HT-29 (cell line): ENCODE data around the gene CDKN2B-AS1. TPM values are rescaled to one million over a fixed set of nuclear protein-coding genes. Genes with fewer than 3 reads are reported as not detected.

Experiments used
- DNase-seq: peaks from one replicate; pipeline ENCODE4 v3.0.0-alpha.2; 2015; ENCODE audit warnings: low spot score
- total RNA-seq: library from RNA; depleted of rRNA; stranded (reverse); fragments of >200 nt; shearing (Covaris generic); gene quantifications from 2 replicates; pipeline ENCODE4 v1.2.3, GENCODE V29; 2014

Gene CDKN2B-AS1
- total RNA-seq, 1 experiment from 2014 or later, result 6.7 TPM

DNA sequence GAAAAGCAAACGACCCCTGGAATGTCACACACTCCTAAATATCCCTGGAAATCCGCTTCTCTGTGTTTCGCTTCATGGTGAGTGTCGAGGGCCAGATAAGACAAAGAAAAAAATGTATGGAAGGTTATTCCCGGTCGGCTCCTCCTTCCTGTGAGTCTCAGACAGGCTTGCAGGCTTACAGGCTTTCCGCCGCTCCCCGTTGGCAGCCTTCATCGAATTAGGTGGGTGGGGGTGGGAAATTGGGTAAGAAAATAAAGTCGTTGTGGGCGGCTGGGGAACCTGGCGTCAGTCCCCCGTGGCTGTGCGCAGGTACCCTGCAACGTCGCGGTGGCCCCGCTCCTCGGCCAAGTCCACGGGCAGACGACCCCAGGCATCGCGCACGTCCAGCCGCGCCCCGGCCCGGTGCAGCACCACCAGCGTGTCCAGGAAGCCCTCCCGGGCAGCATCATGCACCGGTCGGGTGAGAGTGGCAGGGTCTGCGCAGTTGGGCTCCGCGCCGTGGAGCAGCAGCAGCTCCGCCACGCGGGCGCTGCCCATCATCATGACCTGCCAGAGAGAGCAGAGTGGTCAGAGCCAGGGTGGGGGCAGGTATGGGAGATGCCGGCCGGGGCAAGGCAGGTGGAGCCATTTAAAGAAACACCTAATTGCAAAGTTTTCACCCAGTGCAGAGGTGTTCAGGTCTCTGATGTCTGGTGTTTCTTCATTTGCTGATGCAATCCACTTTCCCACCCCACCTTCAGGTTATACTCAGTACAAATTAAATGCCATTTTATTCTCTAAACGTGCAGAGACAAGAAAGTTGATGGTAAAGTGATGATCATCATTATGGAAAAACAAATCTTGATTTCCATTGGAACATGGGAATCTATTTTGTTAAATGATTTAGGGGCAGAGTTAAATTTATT, 11.4 kb downstream of the CDKN2B-AS1 start:
- DNase-seq, result no peak

DNA sequence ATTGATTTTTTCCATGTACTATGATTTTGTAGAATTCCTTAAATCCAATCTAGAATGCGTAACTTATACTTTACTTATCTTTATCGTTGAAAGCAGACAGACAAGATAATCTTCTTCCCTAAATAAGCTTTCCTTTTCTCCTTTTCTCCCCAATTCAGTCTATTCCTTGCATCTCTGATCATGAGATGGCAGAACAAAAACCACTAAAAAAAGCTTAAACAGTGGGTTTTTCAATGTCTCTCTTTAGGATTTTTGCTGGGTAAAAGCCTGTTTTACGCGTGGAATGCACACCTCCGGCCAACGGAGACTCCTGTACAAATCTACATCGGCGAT, 13.8 kb downstream of the CDKN2B-AS1 start:
- DNase-seq, result no peak

DNA sequence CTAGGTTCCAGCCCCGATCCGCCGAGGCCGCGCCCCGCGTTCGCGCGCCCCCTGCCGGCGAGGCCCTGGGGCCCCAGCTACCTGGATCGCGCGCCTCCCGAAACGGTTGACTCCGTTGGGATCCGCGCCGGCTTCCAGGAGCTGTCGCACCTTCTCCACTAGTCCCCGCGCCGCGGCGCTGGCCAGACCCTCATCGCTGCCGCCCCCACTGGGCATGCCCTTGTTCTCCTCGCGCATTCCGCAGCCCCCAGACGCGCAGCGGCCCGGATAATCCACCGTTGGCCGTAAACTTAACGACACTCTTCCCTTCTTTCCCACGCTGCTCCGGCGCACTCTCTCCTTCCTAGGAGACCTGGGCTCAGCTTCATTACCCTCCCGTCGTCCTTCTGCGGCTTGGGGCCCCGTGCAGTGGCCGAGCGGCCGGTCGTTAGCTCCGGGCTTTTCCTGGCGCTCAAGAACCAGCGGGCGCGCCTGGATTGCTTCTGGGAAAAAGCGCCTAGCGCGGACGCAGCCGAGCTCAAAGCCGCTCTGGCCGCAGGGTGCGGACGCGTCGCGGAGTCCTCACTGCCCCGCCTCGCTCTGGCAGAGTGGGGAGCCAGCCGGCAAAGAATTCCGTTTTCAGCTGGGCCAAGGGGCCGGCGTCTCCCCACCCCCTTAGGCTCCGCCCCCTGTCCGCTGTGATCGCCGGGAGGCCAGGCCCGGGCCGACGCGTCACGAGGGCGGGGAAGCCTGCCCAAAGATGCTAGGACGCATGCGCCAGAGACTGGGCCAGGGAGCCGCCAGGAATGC, 14.3 kb downstream of the CDKN2B-AS1 start, which contains the start of gene CDKN2B:
Gene CDKN2B (minus strand): TSS at position 589 of the 789 bp plus-strand sequence. CDS start 352 bp downstream, at position 237.
- peak; percentile 98 for DNase-seq

DNA sequence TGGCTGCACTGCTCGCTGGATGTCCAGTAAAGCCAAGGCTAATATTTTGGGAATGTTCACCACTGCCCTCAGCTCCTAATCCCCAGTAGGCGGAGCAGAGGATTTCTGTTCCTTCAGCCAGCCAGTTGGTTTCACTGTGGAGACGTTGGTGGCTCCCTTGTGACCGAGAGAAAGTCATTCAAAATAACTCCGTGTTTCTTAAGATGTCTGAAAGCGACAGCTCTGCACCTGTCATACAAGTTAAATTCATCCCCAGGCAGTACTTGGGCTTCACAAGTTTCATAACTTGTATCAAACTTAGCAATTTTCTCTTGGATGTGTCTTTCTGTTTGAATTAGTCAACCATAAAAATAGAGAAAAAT, 14.9 kb downstream of the CDKN2B-AS1 start:
- DNase-seq, result no peak

DNA sequence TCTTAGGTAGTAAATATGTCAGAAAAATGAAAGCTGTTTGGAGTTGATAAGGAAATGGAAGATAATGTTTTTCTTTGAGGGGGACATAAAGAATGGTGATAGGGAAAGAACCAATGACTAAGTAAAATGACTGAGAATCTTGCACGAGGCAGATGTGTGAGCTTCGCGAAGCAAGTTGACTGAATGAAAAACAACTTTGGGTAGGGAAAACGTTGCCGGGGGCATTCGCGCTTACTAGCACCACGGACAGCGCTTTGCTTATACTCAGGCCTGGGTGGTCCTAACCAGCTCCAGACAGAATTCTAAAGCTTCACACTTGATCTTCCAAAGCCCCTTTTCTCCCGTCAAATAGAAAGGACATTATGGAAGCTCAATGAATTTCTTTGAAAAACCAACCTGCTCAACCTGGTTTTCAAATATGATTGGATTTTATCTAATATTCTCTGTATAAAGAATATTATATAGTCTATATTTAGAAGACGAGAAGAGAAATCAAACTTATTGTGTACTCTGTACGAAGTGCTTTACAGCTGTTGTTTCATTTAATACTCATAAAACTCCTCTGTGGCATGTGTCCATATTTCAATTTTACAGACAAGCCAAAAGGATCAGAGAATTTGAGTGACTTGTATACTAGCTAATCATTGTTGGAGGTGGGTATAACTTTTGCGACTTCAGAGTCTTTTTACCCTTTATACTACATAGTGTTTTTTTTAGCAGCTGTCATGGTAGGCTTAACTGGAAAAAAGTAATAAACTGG, 16.5 kb downstream of the CDKN2B-AS1 start:
- no peak for DNase-seq

DNA sequence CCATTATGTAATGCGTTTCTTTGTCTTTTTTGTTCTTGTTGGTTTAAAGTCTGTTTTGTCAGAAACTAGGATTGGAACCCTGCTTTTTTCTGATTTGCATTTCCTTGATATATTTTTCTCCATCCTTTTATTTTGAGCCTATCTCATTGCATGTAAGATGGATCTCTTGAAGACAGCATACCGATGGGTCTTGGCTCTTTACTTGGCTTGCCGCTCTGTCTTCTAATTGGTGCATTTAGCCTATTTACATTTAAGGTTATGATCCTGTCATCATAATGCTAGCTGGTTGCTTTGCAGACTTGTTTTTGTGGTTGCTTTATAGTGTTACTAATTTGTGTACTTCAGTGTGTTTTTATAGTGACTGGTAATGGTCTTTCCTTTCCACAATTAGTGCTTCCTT, 27.8 kb downstream of the CDKN2B-AS1 start:
- no peak for DNase-seq

DNA sequence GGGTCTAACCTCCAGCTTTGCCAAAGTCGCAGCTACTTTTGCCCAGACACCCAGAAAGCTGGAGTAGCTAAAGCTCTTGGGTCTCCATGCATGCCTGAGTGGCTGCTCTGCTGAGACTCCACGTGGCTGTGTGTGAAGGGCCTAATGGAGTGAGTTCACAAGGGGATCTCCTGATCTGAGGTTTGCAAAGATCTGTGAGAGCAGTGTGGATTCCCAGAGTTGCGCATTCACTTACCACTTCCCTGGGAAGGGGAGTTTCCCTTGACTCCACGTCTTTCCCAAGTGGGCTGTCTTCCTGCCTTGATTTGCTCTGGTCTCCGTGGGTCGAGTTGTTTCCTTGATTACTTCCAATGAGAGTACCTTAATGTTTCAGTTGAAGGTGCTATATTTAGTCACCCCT, 32.1 kb downstream of the CDKN2B-AS1 start:
- DNase-seq, result no peak

DNA sequence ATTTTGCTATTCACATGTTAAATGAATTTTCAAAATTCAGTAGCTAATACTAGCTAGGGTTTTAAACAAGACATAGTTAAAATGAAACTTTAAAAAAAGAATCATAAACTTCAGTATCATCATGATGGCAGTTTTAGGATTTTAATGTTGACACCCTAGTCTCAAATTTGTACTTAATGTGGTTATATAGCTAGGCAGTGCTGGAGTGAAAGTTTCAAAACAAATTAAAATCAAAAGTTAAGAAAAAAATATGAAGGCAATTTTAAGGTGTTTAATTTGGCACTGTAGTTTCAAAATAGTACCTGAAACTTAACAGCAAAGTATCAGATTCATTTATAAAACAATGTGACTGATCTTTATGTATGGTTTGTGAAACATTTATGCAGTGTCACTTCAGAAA, 33.8 kb downstream of the CDKN2B-AS1 start:
- DNase-seq, result no peak

DNA sequence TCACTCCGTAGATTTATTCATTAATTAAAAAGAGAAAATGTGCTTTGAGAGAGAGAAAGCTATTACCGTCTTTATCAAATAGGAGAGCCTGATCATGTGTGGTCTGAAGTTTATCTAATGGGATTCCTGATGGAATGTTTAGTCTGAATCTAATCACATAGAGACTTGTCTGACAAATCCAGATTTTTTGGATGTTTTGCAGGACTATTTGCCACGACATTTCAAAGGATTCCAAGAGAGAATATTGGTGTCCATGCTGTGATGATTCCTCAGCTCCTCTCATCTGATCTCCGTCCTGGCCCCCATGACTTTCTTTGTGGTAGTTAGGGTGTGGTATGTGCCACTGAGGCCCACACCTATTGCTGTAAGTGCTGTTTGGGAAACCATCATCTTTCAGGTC, 34.6 kb downstream of the CDKN2B-AS1 start:
- no peak for DNase-seq

DNA sequence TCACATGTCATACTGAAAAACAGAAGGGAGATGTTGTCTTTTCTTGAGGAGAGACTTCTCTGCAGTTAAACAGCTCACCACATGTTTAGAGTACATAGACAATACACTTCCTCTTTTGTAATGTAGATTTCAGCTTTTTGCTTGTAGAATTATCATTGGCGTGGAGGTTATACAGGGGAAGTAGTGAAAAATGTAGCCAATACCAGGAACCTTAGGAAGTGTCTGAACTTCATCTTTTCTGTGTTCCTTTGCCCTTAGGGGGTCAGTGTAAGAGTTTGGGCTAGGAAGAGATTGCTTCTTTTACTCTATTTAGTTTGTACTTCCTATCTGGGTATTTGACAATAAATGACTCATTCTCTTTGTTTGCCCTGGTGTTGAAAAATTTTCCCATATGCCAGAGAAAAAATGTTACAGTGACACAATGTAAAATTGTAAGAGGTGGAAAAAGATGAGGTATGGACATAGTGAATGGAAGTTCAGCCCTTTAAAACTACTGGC, 35.6 kb downstream of the CDKN2B-AS1 start:
- DNase-seq, result peak; percentile 49

DNA sequence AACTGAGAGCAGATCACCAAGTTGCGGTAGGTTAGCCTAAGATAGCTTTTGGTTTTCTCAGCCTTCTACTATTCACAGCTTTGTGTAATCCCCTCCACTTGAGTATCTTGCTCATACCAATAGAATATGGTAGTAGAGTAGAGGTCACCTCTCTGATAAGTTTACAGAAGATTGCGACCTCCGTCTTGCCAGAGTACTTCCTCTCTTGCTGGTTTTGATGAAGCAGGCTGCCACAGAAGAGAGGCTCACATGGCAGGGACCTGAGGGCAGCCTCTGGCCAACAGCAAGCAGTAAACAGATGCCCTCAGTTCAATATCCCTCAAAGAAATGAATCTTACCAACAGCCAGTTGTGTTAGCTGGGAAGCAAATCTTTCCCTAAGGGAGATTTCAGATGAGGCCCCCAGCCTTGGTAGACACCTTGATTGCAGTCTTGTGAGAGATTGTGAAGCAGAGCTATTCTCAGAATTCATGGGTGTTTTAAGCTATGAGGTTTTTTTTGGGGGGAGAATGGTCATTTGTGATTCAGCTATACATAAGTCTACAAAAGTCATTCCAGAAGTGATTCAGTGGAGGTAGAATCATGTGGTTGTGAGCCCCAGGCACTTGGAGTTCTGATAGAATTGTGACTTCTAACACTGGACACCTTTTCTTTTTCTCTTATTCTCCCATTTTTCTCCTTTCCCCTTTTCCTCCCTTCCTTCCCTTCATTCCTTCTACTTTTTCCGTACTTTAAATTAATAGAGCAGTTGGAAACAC, 37.2 kb downstream of the CDKN2B-AS1 start:
- no peak for DNase-seq

DNA sequence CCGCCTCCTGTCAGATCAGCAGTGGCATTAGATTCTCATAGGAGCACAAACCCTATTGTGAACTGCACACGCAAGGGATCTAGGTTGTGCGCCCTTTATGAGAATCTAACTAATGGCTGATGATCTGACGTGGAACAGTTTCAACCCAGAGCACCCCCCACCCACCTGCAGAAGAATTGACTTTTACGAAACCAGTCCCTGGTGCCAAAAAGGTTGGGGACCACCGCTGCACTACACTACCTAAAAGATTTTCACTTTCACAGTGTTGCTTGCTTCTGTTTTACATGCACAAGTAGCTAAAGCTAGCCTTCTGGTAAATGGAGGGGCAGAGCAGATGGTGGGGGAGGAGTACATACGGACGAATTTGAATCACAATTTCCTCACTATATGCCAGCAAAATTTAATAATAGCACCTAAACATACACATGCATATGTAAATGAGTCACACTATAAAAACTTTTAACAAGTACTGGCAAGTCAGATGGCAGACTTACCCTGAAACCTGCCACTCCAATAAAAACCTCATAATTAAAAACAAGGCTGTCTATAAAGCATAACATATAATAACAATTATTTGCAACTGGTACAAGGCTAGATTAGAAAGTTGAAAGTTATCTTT, 38.5 kb downstream of the CDKN2B-AS1 start:
- DNase-seq, result no peak

DNA sequence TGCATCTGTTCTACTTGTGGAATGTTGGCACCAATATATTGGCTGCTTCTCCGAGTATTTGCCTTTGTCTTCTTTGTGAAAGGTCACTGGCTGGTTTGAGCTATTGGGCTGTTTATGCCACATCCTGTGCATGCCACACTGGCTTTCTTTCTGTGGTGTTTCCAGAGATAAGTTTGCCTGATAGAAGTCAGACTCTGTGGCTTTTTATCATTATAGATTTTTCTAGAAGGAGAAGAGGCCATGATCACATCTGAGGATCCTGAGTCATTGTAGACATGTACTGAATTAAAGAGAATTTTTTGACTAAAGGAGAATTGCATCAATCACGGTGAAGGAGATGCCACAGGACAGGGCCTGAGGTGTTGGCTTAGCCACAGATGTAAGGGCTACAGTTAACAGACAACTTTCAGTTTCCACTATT, 41.0 kb downstream of the CDKN2B-AS1 start:
- no peak for DNase-seq

DNA sequence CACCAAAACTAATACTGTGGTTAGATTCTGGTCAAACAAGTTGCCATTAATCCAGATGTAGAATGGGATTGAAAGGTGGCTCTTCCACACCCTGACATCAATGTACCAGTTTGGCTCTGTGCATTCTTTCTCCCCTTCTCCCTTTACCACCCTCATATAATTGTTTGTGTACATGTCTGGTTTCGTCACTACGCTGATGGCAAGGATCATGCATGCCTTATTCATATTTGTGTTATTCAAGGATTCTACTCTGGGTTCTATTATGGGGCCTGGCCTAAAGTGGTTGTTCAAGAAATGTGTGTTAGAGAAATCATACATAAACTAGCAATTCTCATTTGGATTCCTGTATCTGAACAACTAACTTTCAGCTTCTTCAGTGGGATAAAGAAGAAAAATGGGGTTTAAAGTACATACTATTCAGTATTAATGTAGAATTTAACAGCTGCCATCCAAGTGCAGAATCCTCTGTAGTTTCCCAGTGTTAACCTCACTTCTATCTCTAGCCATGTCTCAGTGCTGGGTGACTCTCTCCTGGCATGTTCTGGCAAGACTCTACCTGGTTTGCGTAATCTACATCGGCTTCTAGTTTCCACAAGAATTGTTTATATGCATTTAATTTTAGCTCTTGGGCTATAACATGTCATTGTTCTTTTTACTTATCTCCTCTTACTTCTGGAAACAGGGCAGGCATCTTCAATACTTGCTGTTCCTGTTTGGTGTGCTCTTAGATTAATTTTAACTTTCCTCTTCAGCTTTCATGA, 42.5 kb downstream of the CDKN2B-AS1 start:
- no peak for DNase-seq

DNA sequence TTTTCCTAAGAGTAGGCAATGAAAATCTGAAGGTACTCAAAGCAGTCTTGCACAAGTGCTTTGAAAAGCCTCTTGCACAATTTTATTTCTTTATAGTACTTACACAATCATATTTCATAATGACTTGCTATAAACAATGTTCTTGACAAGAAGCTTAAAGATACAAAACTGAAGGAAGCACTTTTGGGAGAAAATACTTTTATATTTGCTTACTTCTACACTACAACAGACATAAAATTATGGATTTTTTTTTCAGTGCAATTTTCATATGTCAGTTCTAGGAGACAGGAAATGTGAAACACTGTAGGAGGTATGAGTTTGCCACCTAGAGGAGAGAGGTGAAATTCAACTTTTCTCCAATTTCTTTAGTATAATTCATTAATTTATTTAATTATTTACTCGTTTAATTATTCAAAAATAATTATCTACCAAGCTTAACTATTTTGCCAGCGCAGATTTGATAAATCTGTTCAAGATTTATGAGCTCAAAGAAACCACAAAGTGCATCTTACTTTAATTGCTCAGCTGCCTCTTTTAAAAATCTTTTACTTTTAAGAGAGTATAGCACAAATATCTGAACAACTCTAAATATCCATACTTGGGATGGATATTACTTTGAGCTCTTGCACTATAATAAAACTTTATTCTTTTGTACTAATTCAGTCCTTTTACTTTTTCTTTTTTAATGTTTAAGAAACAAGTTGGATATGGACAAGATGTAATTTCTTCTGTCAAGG, 43.5 kb downstream of the CDKN2B-AS1 start:
- peak; percentile 66 for DNase-seq

DNA sequence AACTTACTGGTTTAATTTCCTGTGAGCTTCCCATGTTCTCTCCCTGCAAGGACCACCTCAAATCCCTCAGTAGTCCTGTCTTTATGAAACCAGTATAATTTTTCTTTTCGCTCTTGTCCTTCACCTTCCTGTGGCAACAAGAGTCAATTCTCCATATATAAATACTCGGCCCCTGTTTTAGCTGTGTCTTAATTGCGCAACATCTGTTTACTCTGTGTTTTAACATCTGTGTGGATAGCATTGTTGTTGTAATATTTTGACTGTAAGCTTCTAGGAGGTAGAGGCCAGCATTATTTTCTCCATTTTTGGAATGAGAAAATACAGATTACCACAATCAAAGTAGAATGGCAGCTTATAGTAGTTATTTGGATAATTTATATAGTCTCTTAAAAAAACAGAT, 44.7 kb downstream of the CDKN2B-AS1 start:
- DNase-seq, result no peak

DNA sequence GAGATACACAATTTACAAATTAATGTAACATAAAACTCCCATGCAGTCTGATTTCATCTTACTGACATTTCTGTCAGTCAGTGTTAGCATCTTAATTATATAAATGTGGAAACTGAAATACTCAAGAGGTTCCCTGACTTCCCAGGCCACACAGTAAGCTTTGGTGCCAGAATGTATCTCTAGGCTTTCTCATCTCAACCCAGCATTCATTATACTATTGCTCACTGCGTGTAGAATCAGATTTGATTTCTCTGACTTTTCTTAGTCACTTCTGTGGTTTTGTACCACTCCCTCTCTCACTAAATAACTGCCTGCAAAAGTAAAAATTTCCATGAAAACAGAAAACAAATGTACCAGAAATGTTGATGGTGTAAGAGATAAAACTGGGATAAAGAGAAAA, 46.2 kb downstream of the CDKN2B-AS1 start:
- no peak for DNase-seq

DNA sequence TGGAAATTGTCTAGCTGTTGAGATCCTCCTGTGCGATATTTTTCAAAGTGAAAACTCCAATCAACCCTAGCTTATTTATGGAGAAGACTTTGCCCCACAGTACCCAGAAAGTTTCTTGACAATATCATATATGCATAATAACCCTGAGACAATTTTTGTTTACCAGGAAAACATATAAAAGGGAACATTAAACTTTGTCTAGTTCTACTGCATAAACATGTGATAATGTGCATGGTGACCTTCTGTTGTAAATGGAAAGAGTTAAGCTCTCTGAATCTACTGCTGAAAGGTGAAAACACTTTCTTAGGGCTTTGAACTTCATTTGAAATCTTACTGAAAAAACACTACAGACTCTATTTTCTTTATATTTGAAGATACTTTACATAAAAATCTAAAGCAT, 46.8 kb downstream of the CDKN2B-AS1 start:
- DNase-seq, result no peak

DNA sequence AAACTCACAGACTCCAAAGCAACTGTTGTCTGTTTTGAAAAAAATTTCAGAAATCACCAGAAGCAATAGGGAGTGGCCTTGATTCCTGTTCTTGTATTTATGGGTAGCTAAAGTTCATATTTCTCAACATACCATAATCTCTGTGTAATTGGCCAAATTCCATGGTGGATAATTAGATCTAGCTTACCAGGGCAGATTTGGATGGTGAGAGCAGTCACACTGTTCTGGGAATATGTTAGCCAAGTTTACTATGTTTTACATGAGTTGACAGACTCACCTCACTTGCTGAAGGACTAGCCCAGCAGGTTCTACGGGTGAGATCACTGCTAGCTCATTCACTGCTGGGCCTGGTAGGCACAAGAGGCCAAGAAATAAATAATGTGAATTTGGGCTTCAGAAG, 47.2 kb downstream of the CDKN2B-AS1 start:
- peak; percentile 81 for DNase-seq
